ENCODE data around the gene SLC35F1.

DNA sequence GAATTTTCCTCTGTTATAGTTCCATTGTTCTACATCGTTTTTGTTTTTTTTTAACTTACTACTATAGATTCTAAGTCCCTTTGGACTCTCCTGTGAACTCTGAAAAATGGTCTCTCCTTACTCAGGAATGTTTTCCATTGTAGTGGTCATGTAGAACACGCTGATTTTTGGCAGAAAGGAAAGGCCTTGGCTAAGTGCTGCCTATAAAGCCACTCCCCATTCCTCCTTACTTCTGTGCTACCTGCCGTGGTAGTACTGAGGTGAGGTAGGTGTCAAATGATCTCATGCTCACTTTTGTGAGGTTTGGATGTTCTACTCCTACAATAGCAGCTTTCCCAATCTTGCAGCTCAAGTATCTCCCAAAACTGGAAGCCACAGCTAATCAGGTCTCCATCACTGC is 270.7 kb downstream of the SLC35F1 start:
- TF ChIP-seq BACH2 (CRISPR knock-in tag; IDR thresholded peaks at IDR 0.05; ENCODE audit: borderline replicate concordance) (no peak), ZFP3 (CRISPR knock-in tag; IDR thresholded peaks at IDR 0.05) (no peak), ARNTL (CRISPR knock-in tag; IDR thresholded peaks at IDR 0.05; ENCODE audit: borderline replicate concordance, low read depth) (no peak), ZFP30 (CRISPR knock-in tag; IDR thresholded peaks at IDR 0.05) (no peak), PATZ1 (CRISPR knock-in tag; IDR thresholded peaks at IDR 0.05; ENCODE audit: borderline replicate concordance) (no peak), ZNF565 (CRISPR knock-in tag; conservative IDR thresholded peaks at IDR 0.05; ENCODE audit: low read depth) (no peak), ISL1 (CRISPR knock-in tag; IDR thresholded peaks at IDR 0.05) (no peak), PPARA (CRISPR knock-in tag; IDR thresholded peaks at IDR 0.05; ENCODE audit: borderline replicate concordance) (no peak), OSR1 (CRISPR knock-in tag; IDR thresholded peaks at IDR 0.05) (no peak)
- TF ChIP-seq, protein P1, sequence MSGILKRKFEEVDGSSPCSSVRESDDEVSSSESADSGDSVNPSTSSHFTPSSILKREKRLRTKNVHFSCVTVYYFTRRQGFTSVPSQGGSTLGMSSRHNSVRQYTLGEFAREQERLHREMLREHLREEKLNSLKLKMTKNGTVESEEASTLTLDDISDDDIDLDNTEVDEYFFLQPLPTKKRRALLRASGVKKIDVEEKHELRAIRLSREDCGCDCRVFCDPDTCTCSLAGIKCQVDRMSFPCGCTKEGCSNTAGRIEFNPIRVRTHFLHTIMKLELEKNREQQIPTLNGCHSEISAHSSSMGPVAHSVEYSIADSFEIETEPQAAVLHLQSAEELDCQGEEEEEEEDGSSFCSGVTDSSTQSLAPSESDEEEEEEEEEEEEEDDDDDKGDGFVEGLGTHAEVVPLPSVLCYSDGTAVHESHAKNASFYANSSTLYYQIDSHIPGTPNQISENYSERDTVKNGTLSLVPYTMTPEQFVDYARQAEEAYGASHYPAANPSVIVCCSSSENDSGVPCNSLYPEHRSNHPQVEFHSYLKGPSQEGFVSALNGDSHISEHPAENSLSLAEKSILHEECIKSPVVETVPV (CRISPR knock-in tag; IDR thresholded peaks at IDR 0.05): no peak
- TF ChIP-seq, protein P2, sequence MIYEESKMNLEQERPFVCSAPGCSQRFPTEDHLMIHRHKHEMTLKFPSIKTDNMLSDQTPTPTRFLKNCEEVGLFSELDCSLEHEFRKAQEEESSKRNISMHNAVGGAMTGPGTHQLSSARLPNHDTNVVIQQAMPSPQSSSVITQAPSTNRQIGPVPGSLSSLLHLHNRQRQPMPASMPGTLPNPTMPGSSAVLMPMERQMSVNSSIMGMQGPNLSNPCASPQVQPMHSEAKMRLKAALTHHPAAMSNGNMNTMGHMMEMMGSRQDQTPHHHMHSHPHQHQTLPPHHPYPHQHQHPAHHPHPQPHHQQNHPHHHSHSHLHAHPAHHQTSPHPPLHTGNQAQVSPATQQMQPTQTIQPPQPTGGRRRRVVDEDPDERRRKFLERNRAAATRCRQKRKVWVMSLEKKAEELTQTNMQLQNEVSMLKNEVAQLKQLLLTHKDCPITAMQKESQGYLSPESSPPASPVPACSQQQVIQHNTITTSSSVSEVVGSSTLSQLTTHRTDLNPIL (CRISPR knock-in tag; IDR thresholded peaks at IDR 0.05; ENCODE audit: low read depth): no peak
